Fibroblast of skin of back (primary cell): ENCODE measurements around the gene ELP4.

Experiments used
- DNase-seq: peaks from one replicate; pipeline ENCODE4 v3.0.0-alpha.2; 2013

The ELP4 gene

DNA sequence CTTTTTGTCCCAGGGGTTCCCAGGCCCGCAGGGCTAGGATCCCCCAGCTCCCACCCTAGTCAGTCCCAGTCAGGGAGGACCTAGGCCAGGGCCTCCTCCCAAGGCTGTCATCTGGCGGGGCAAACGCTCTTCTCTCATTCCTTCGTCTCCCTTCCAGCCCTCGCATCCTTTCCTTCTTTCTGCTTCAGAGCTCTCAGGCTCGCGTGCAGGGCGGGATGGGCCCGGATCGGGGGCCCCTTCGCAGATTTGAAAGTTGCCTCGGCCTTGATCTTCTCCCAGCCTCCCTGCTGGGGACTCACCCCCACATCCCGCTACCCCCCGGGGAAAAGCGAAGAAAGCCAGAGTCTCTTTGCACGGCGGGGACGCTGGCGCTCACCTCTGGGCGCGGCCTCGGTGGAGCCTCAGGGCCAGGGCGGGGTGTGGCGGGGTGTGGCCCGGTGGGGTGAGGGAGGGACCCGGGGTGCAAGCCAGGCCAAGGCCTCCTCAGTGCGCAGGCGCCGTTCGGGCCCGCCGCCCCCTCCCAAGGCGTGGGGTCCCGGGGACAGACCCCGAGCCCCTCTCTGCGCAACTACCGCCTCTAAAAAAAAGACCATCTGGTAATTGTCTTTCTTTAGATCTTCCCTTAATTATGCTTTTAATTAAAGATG, 316.4 kb downstream of the ELP4 start:
- DNase-seq = no peak

GRCh38 chr11:31826536-31827438, 317.2 kb downstream of the ELP4 start:
- DNase-seq = no peak

GRCh38 chr11:31827455-31828206, 318.1 kb downstream of the ELP4 start:
- peak; percentile 61 for DNase-seq

DNA sequence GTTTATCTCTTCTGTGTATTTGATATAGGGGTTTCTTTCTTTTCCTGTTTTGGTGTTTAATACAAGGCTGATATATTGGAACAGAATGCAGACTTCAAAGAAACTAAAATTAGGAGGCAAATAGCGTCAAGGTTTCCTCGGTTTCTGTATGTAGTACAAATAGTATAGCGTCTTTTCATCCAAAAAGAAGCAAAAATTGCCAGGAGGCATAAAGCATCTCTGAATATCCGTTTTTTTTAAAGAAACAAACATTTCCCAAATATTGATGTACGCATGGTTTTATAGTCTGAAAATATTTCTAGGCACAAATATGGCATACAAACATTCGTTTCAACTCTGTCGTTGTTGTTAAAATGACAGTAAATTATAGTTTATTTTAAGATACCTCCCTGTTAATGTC, 318.6 kb downstream of the ELP4 start:
- no peak for DNase-seq

GRCh38 chr11:31830406-31830805, 320.8 kb downstream of the ELP4 start:
- DNase-seq = no peak

GRCh38 chr11:31834237-31834636, 324.7 kb downstream of the ELP4 start:
- DNase-seq = no peak
